Psoas muscle (tissue), 8 donors: ENCODE results near the gene ACTRT2. TPM values are rescaled to one million over a fixed set of nuclear protein-coding genes. Genes with fewer than 3 reads are reported as not detected.

Source experiments
- ATAC-seq, 4 donors: fragments of 200-7000 bp; cut with Tn5 transposase; one replicate each; pipeline ENCODE4 v1.9.1; 2020; ENCODE audit warnings: moderate library complexity in 3 of 4, mild to moderate bottlenecking in 2 of 4
- DNase-seq, 2 donors: peaks; one replicate each; pipeline ENCODE4 v3.0.0-alpha.2; 2020
- H3K27ac ChIP-seq: fragments of 200-600 bp; one replicate; pipeline ENCODE4 v1.8.0; 2022
- H3K27me3 ChIP-seq, 3 donors: fragments of 200-600 bp in 1 of 3; one replicate each; pipeline versions ENCODE4 v1.6.1 to v1.8.0; 2013 to 2022; ENCODE audit warnings: low read length in 2 of 3, mild to moderate bottlenecking in 2 of 3, moderate library complexity in 1 of 3; ENCODE audit not compliant: insufficient read depth in 3 of 3
- H3K36me3 ChIP-seq, 2 donors: fragments of 200-600 bp in 1 of 2; one replicate each; pipeline versions ENCODE4 v1.6.1 to v1.8.0; 2013 to 2022; ENCODE audit warnings: low read depth in 1 of 2, mild to moderate bottlenecking in 1 of 2, moderate library complexity in 1 of 2; ENCODE audit not compliant: insufficient read depth in 1 of 2
- H3K4me1 ChIP-seq: fragments of 200-600 bp; one replicate; pipeline ENCODE4 v1.8.0; 2022
- H3K4me3 ChIP-seq: fragments of 200-600 bp; one replicate; pipeline ENCODE4 v1.8.0; 2022; ENCODE audit warnings: mild to moderate bottlenecking
- H3K9me3 ChIP-seq: fragments of 200-600 bp; one replicate; pipeline ENCODE4 v1.8.0; 2022
- CTCF ChIP-seq: fragments of 200-600 bp; IDR thresholded peaks from one replicate; pipeline ENCODE4 v1.8.0; 2022; ENCODE audit warnings: antibody characterized with exemption
- WGBS, 3 donors: extraction: QIAGEN DNeasy Blood & Tissue Kit; methylation state at CpG; one replicate each; pipeline versions ENCODE4 v1.1.6 to v1.1.7; 2013; 5-methylcytosine and 5-hydroxymethylcytosine counted together
- intact Hi-C, 2 donors: fragments of 100-400 bp; cut with DNase I; formaldehyde crosslinking; loops; one replicate each; pipeline versions ENCODE4 v1.11.0 to v1.14.2; 2022
- polyA plus RNA-seq, 3 donors: library from polyadenylated mRNA; stranded (reverse); fragments of 200-250 nt; gene quantifications; one replicate each; pipeline ENCODE4 v1.2.3, GENCODE V29; 2013
- total RNA-seq, 4 donors: library from RNA; stranded (reverse); fragmentation: NEBNext Ultra II Directional in 2 of 4; extraction: Animal tissue kit (Norgen Biotek cat#: 25700) in 2 of 4; gene quantifications; one replicate each; pipeline versions ENCODE4 v1.2.1 to v1.2.4, GENCODE V29; 2021 to 2023
- donor health status: healthy with polysubstance abuse.
- donor health status: DM: no; HTN: no; CAD: no; lungs with moderate emphysema.
- donor health status: Bipolar disorder and iron deficiency.
- donor health status: healthy.
- donor health status: DM: yes; HTN: yes; CAD: no.
- donor health status: DM: no; HTN: no; CAD: no.
- donor health status: DM: no; HTN: no; CAD: no.
- donor health status: DM: yes; HTN: yes; CAD: no.

ACTRT2 gene
- total and polyA plus RNA-seq, 7 donors, result not detected

GRCh38 chr1:2977886-2978611, 43.2 kb upstream of the ACTRT2 start:
- Histone ChIP-seq H3K4me3 (no peak overlapping the region), H3K27me3 (peaks cover 0 to 15% (median 3%) of the 10 kb centered on the region in 3 donors), H3K36me3 (no peaks in the 10 kb centered on the region), H3K9me3 (no peaks in the 10 kb centered on the region), H3K27ac (no peak overlapping the region), H3K4me1 (no peaks in the 10 kb centered on the region)
- 66 to 70% (median 68%) methylated on average over 6 to 7 of the region's 7 CpGs for WGBS, 3 donors
- ATAC-seq, result no peak
- TF ChIP-seq CTCF, result no peak
- intact Hi-C loops, result no loop called here
- DNase-seq, result no peak

- Histone ChIP-seq H3K36me3 (no peaks in the 10 kb centered on the region), H3K27me3 (peaks cover 0 to 18% (median 3%) of the 10 kb centered on the region in 3 donors), H3K4me1 (no peaks in the 10 kb centered on the region), H3K9me3 (no peaks in the 10 kb centered on the region), H3K4me3 (no peak overlapping the region), H3K27ac (no peak overlapping the region)
- TF ChIP-seq CTCF, result no peak
- no peak for DNase-seq
- ATAC-seq, result no peak
- intact Hi-C loops, result no loop called here
- 85 to 89% (median 89%) methylated on average over 10 to 11 of the region's 11 CpGs for WGBS, 3 donors
Observed at GRCh38 chr1:2978691-2979190, 42.5 kb upstream of the ACTRT2 start.

- no peak for TF ChIP-seq CTCF
- Histone ChIP-seq H3K36me3 (no peaks in the 10 kb centered on the region), H3K27ac (no peak overlapping the region), H3K4me3 (no peak overlapping the region), H3K4me1 (no peaks in the 10 kb centered on the region), H3K27me3 (peaks cover 0 to 21% (median 3%) of the 10 kb centered on the region in 3 donors), H3K9me3 (no peaks in the 10 kb centered on the region)
- 72 to 84% (median 81%) methylated on average over 34 to 38 of the region's 38 CpGs for WGBS, 3 donors
- intact Hi-C loops, result no loop called here
- DNase-seq, result no peak
- ATAC-seq, result no peak
Observed at GRCh38 chr1:2979191-2980072, 41.8 kb upstream of the ACTRT2 start.

- peak in 1 of 2 donors; percentile 22 for DNase-seq
- peaks cover 0 to 21% (median 1%) of the 10 kb centered on the region in 3 donors for H3K27me3 ChIP-seq
- intact Hi-C loops, result no loop called here
- H3K4me1 ChIP-seq, result no peaks in the 10 kb centered on the region
- no peak overlapping the region for H3K4me3 ChIP-seq
- H3K27ac ChIP-seq, result no peak overlapping the region
- no peaks in the 10 kb centered on the region for H3K9me3 ChIP-seq
- no peak for ATAC-seq
- WGBS, 3 donors, result 69 to 75% (median 72%) methylated on average over 25 of the region's 25 CpGs
- no peaks in the 10 kb centered on the region for H3K36me3 ChIP-seq
- TF ChIP-seq CTCF, result no peak
Observed at GRCh38 chr1:2980073-2980791, 41.0 kb upstream of the ACTRT2 start.
